Activated naive CD8-positive, alpha-beta T cell (primary cell): Measurements from ENCODE around the gene SEMA7A.

Experiments used
- H3K27ac Mint-ChIP-seq: one replicate; pipeline ENCODE4 v1.8.0; 2021; ENCODE audit warnings: mixed read lengths
- H3K27me3 Mint-ChIP-seq: one replicate; pipeline ENCODE4 v1.8.0; 2021; ENCODE audit warnings: mixed read lengths
- H3K36me3 Mint-ChIP-seq: one replicate; pipeline ENCODE4 v1.8.0; 2021; ENCODE audit warnings: mixed read lengths
- H3K4me1 Mint-ChIP-seq: one replicate; pipeline ENCODE4 v1.8.0; 2021; ENCODE audit warnings: low read depth, mixed read lengths
- H3K4me3 Mint-ChIP-seq: one replicate; pipeline ENCODE4 v1.8.0; 2021; ENCODE audit warnings: mild to moderate bottlenecking, mixed read lengths
- H3K9me3 Mint-ChIP-seq: one replicate; pipeline ENCODE4 v1.8.0; 2021; ENCODE audit warnings: low read depth, mixed read lengths

The SEMA7A gene

GRCh38 chr15:74376825-74377581, 56.8 kb downstream of the SEMA7A start:
- Mint-ChIP-seq H3K27me3 (no peaks in the 10 kb centered on the region), H3K36me3 (no peaks in the 10 kb centered on the region), H3K4me1 (peaks cover 52% of the 10 kb centered on the region), H3K4me3 (no peak overlapping the region), H3K27ac (no peak overlapping the region), H3K9me3 (no peaks in the 10 kb centered on the region)

- Mint-ChIP-seq H3K27me3 (no peaks in the 10 kb centered on the region), H3K4me1 (peaks cover 47% of the 10 kb centered on the region), H3K36me3 (no peaks in the 10 kb centered on the region), H3K9me3 (no peaks in the 10 kb centered on the region), H3K4me3 (no peak overlapping the region), H3K27ac (no peak overlapping the region)
Observed at GRCh38 chr15:74376226-74376625, 57.5 kb downstream of the SEMA7A start.

- Mint-ChIP-seq H3K27ac (no peak overlapping the region), H3K4me3 (peak overlapping the region; percentile 82), H3K4me1 (peaks cover 38% of the 10 kb centered on the region), H3K9me3 (no peaks in the 10 kb centered on the region), H3K36me3 (no peaks in the 10 kb centered on the region), H3K27me3 (no peaks in the 10 kb centered on the region)
Observed at GRCh38 chr15:74375303-74375693, 58.5 kb downstream of the SEMA7A start.

GRCh38 chr15:74374648-74375302, 59.0 kb downstream of the SEMA7A start:
- Mint-ChIP-seq H3K4me1 (peaks cover 37% of the 10 kb centered on the region), H3K9me3 (no peaks in the 10 kb centered on the region), H3K27ac (no peak overlapping the region), H3K27me3 (peaks cover 3% of the 10 kb centered on the region), H3K36me3 (no peaks in the 10 kb centered on the region), H3K4me3 (peak overlapping the region; percentile 82)

- Mint-ChIP-seq H3K4me1 (peaks cover 31% of the 10 kb centered on the region), H3K27ac (peak overlapping the region; percentile 58)
Observed at GRCh38 chr15:74373731-74374647, 59.8 kb downstream of the SEMA7A start.

GRCh38 chr15:74373056-74373650, 60.6 kb downstream of the SEMA7A start:
- Mint-ChIP-seq H3K9me3 (no peaks in the 10 kb centered on the region), H3K27ac (no peak overlapping the region), H3K36me3 (no peaks in the 10 kb centered on the region), H3K4me1 (peaks cover 23% of the 10 kb centered on the region), H3K4me3 (peak overlapping the region; percentile 82), H3K27me3 (peaks cover 6% of the 10 kb centered on the region)

More at GRCh38 chr15:74373731-74374647, 59.8 kb downstream of the SEMA7A start:
- Mint-ChIP-seq H3K27me3 (peaks cover 5% of the 10 kb centered on the region), H3K9me3 (no peaks in the 10 kb centered on the region), H3K36me3 (no peaks in the 10 kb centered on the region), H3K4me3 (peak overlapping the region; percentile 82)

GRCh38 chr15:74370471-74370870, 63.3 kb downstream of the SEMA7A start:
- Mint-ChIP-seq H3K36me3 (no peaks in the 10 kb centered on the region), H3K4me3 (no peak overlapping the region), H3K27me3 (peaks cover 6% of the 10 kb centered on the region), H3K27ac (no peak overlapping the region), H3K9me3 (no peaks in the 10 kb centered on the region), H3K4me1 (peaks cover 13% of the 10 kb centered on the region)

- Mint-ChIP-seq H3K9me3 (no peaks in the 10 kb centered on the region), H3K27me3 (peaks cover 6% of the 10 kb centered on the region), H3K4me3 (no peak overlapping the region), H3K27ac (no peak overlapping the region), H3K36me3 (no peaks in the 10 kb centered on the region), H3K4me1 (peaks cover 10% of the 10 kb centered on the region)
Observed at GRCh38 chr15:74369756-74370155, 64.0 kb downstream of the SEMA7A start.

GRCh38 chr15:74369084-74369745, 64.5 kb downstream of the SEMA7A start:
- H3K27me3 Mint-ChIP-seq, result peaks cover 6% of the 10 kb centered on the region

GRCh38 chr15:74368121-74368520, 65.6 kb downstream of the SEMA7A start:
- Mint-ChIP-seq H3K27ac (no peak overlapping the region), H3K4me3 (no peak overlapping the region), H3K4me1 (peaks cover 3% of the 10 kb centered on the region), H3K9me3 (no peaks in the 10 kb centered on the region), H3K27me3 (peaks cover 6% of the 10 kb centered on the region), H3K36me3 (no peaks in the 10 kb centered on the region)

More at GRCh38 chr15:74369084-74369745, 64.5 kb downstream of the SEMA7A start:
- no peaks in the 10 kb centered on the region for H3K9me3 Mint-ChIP-seq
- no peak overlapping the region for H3K27ac Mint-ChIP-seq
- H3K36me3 Mint-ChIP-seq, result no peaks in the 10 kb centered on the region
- no peak overlapping the region for H3K4me3 Mint-ChIP-seq
- peaks cover 5% of the 10 kb centered on the region for H3K4me1 Mint-ChIP-seq

- Mint-ChIP-seq H3K4me1 (peaks cover 3% of the 10 kb centered on the region), H3K27me3 (peaks cover 6% of the 10 kb centered on the region), H3K27ac (no peak within 1 kb of the TSS), H3K9me3 (no peaks in the 10 kb centered on the region), H3K36me3 (no peaks in the 10 kb centered on the region), H3K4me3 (peak within 1 kb of the TSS; percentile 38)
Observed at GRCh38 chr15:74367296-74367854, 66.4 kb downstream of the SEMA7A start, which contains the start of gene CYP11A1. Gene CYP11A1, minus strand, starts transcription at chr15:74367646. Its CDS starts 61 bp downstream, at chr15:74367585.

GRCh38 chr15:74365598-74366445, 67.9 kb downstream of the SEMA7A start:
- Mint-ChIP-seq H3K36me3 (no peaks in the 10 kb centered on the region), H3K4me1 (peaks cover 3% of the 10 kb centered on the region), H3K27ac (no peak overlapping the region), H3K9me3 (no peaks in the 10 kb centered on the region), H3K27me3 (peaks cover 6% of the 10 kb centered on the region), H3K4me3 (peak overlapping the region; percentile 75)

- H3K4me3 Mint-ChIP-seq, result peak overlapping the region; percentile 75
- no peaks in the 10 kb centered on the region for H3K9me3 Mint-ChIP-seq
- H3K36me3 Mint-ChIP-seq, result no peaks in the 10 kb centered on the region
- peaks cover 3% of the 10 kb centered on the region for H3K4me1 Mint-ChIP-seq
- H3K27ac Mint-ChIP-seq, result no peak overlapping the region
- peaks cover 4% of the 10 kb centered on the region for H3K27me3 Mint-ChIP-seq
Observed at GRCh38 chr15:74364936-74365597, 68.7 kb downstream of the SEMA7A start.
